PC-3 (cell line): ENCODE data around the gene CMTM7. TPM values are rescaled to one million over a fixed set of nuclear protein-coding genes. Genes with fewer than 3 reads are reported as not detected.

ENCODE experiments used
- ATAC-seq: fragments of 200-7000 bp; cut with Tn5 transposase; 2 replicates; pipeline ENCODE4 v1.9.1; 2020; ENCODE audit warnings: mild to moderate bottlenecking, moderate library complexity
- BruUV-seq: library from RNA; stranded (reverse); fragments of 400-500 nt; replicated peaks from 2 replicates; lab custom pipeline; 2021; lab: Mats Ljungman, UMichigan
- CTCF ChIA-PET: fragments of 300-600 bp; sonication (Branson Sonifier 250); formaldehyde crosslinking; loops from one replicate; lab custom pipeline; 2022; ENCODE audit warnings: antibody characterized with exemption; lab: Charles Lee
- POLR2A ChIA-PET: fragments of 300-600 bp; sonication (Branson Sonifier 250); formaldehyde crosslinking; loops from one replicate; lab custom pipeline; 2022; ENCODE audit warnings: antibody characterized with exemption; ENCODE audit not compliant: unreplicated experiment; lab: Charles Lee
- DNase-seq: peaks from one replicate; pipeline ENCODE4 v3.0.0-alpha.2; 2015
- H2AFZ ChIP-seq: fragments of 300-600 bp; sonication (generic); 2 replicates; pipeline ENCODE4 v1.6.0; 2016; ENCODE audit warnings: antibody characterized with exemption, low read length
- H3F3A ChIP-seq: fragments of 300-600 bp; sonication (generic); one replicate; pipeline ENCODE4 v1.6.0; 2017; ENCODE audit warnings: antibody characterized with exemption, low read length, control low read depth, mild to moderate bottlenecking; ENCODE audit not compliant: unreplicated experiment
- H3K27ac ChIP-seq: fragments of 300-600 bp; sonication (generic); 2 replicates; pipeline ENCODE4 v1.5.1; 2016; ENCODE audit warnings: mild to moderate bottlenecking, low read length
- H3K27me3 ChIP-seq: fragments of 300-600 bp; sonication (generic); 2 replicates; pipeline ENCODE4 v1.6.1; 2016; ENCODE audit warnings: low read length, mixed read lengths
- H3K36me3 ChIP-seq: fragments of 300-600 bp; sonication (generic); 2 replicates; pipeline ENCODE4 v1.6.1; 2016; ENCODE audit warnings: low read depth, mixed run types, low read length, mixed read lengths
- H3K4me1 ChIP-seq: fragments of 300-600 bp; sonication (generic); 2 replicates; pipeline ENCODE4 v1.5.1; 2016; ENCODE audit warnings: low read length; ENCODE audit not compliant: insufficient read depth
- H3K4me2 ChIP-seq: fragments of 300-600 bp; sonication (generic); 2 replicates; pipeline ENCODE4 v1.6.0; 2016; ENCODE audit warnings: low read length
- H3K4me3 ChIP-seq: fragments of 300-600 bp; sonication (generic); 2 replicates; pipeline ENCODE4 v1.5.1; 2016; ENCODE audit warnings: mild to moderate bottlenecking, low read length, mixed read lengths
- H3K79me2 ChIP-seq: fragments of 300-600 bp; sonication (generic); 2 replicates; pipeline ENCODE4 v1.6.1; 2017; ENCODE audit warnings: low read length, mixed read lengths
- H3K9ac ChIP-seq: fragments of 300-600 bp; sonication (generic); 2 replicates; pipeline ENCODE4 v1.6.0; 2016; ENCODE audit warnings: mild to moderate bottlenecking, low read length
- H3K9me2 ChIP-seq: fragments of 300-600 bp; sonication (generic); replicated peaks from 2 replicates; pipeline ENCODE4 v1.6.1; 2016; ENCODE audit warnings: mixed run types, low read length, mixed read lengths
- H3K9me3 ChIP-seq: fragments of 300-600 bp; sonication (generic); 2 replicates; pipeline ENCODE4 v1.6.1; 2016; ENCODE audit warnings: low read length, mixed read lengths
- H4K20me1 ChIP-seq: fragments of 300-600 bp; sonication (generic); 2 replicates; pipeline ENCODE4 v1.6.1; 2016; ENCODE audit warnings: low read length, mixed read lengths
- CTCF ChIP-seq: fragments of 300-600 bp; sonication (generic); conservative IDR thresholded peaks from 2 replicates; pipeline ENCODE4 v1.5.1; 2017; ENCODE audit warnings: antibody characterized with exemption, low read depth, mild to moderate bottlenecking, low read length
- EZH2 ChIP-seq: fragments of 300-600 bp; sonication (generic); IDR thresholded peaks from one replicate; pipeline ENCODE4 v1.6.1; 2017; ENCODE audit warnings: antibody characterized with exemption, mild to moderate bottlenecking, low read length; ENCODE audit not compliant: unreplicated experiment
- EZH2phosphoT487 ChIP-seq: fragments of 300-600 bp; sonication (generic); IDR thresholded peaks from 2 replicates; pipeline ENCODE4 v1.6.1; 2018; ENCODE audit warnings: mild to moderate bottlenecking, antibody characterized with exemption, low read length, borderline replicate concordance
- intact Hi-C: fragments of 100-400 bp; cut with micrococcal nuclease; formaldehyde crosslinking; loops from 2 replicates; pipeline ENCODE4 v1.9.0; 2023
- total RNA-seq: library from RNA; depleted of rRNA; stranded (reverse); fragments of >200 nt; gene quantifications from 2 replicates; pipeline ENCODE4 v1.2.3, GENCODE V29; 2014

CMTM7 gene
- total RNA-seq, 1 experiment from 2014 or later: 37.1 TPM

GRCh38 chr3:32401556-32402081 lies 10.0 kb downstream of the CMTM7 start:
- BruUV-seq: no TSS peak
- peak; percentile 87 for DNase-seq
- Histone ChIP-seq H3F3A (peaks cover 5% of the 10 kb centered on the region), H3K4me1 (peaks cover 23% of the 10 kb centered on the region), H3K79me2 (peaks cover 96% of the 10 kb centered on the region), H3K9me2 (no peaks in the 10 kb centered on the region), H3K27ac (peak overlapping the region; percentile 90), H3K9ac (peak overlapping the region; percentile 78), H4K20me1 (peaks cover 17% of the 10 kb centered on the region; the same call in 1 of the 2 replicates), H3K9me3 (no peaks in the 10 kb centered on the region), H3K36me3 (peaks cover 9% of the 10 kb centered on the region; the same call in 1 of the 2 replicates), H3K27me3 (no peaks in the 10 kb centered on the region), H3K4me3 (peak overlapping the region; percentile 61), H2AFZ (peak overlapping the region; percentile 58), H3K4me2 (peak overlapping the region; percentile 87)
- TF ChIP-seq CTCF (0 out of 2 replicates have a peak, but pooled peaks have one; percentile 8), EZH2phosphoT487 (peak; percentile 83), EZH2 (no peak)
- POLR2A ChIA-PET: no interaction called here
- CTCF ChIA-PET: no interaction called here
- intact Hi-C loops: loop anchor here (1.0 kb wide), 2 partner anchors 10 to 21 kb away; partner anchors contain the start of gene CMTM7
- ATAC-seq: peak; percentile 82

- no peaks in the 10 kb centered on the region for H3K9me3 ChIP-seq
- no peak overlapping the region for H3K9ac ChIP-seq
- peaks cover 23% of the 10 kb centered on the region for H3K4me1 ChIP-seq
- TF ChIP-seq EZH2phosphoT487 (no peak), CTCF (no peak), EZH2 (no peak)
- H3K4me3 ChIP-seq: no peak overlapping the region
- peaks cover 8% of the 10 kb centered on the region; the same call in 1 of the 2 replicates for H4K20me1 ChIP-seq
- ChIA-PET CTCF (interaction anchor here (0.5 kb wide), 1 partner anchor 64 kb away, joined by 4 read pairs; no protein-coding TSS in a partner anchor), POLR2A (no interaction called here)
- H3K27ac ChIP-seq: no peak overlapping the region
- no TSS peak for BruUV-seq
- no peak overlapping the region for H3K4me2 ChIP-seq
- intact Hi-C loops: no loop called here
- no peaks in the 10 kb centered on the region for H3K9me2 ChIP-seq
- peaks cover 5% of the 10 kb centered on the region for H3F3A ChIP-seq
- H2AFZ ChIP-seq: no peak overlapping the region
- no peak for ATAC-seq
- H3K79me2 ChIP-seq: peaks cover 96% of the 10 kb centered on the region
- peaks cover 9% of the 10 kb centered on the region; the same call in 1 of the 2 replicates for H3K36me3 ChIP-seq
- no peak for DNase-seq
- H3K27me3 ChIP-seq: no peaks in the 10 kb centered on the region
Measured at GRCh38 chr3:32403663-32404062, 12.0 kb downstream of the CMTM7 start.

- no peak overlapping the region for H3K4me3 ChIP-seq
- H3F3A ChIP-seq: peaks cover 5% of the 10 kb centered on the region
- TF ChIP-seq CTCF: no peak
- no peak overlapping the region for H3K9ac ChIP-seq
- H3K4me2 ChIP-seq: no peak overlapping the region
- 0 out of 2 replicates have a peak, but pooled peaks cover 4% of the 10 kb centered on the region for H4K20me1 ChIP-seq
- DNase-seq: no peak
- H3K27me3 ChIP-seq: no peaks in the 10 kb centered on the region
- no peaks in the 10 kb centered on the region for H3K9me3 ChIP-seq
- intact Hi-C loops: no loop called here
- ATAC-seq: no peak
- no peak overlapping the region for H3K27ac ChIP-seq
- ChIA-PET POLR2A (no interaction called here), CTCF (no interaction called here)
- H2AFZ ChIP-seq: no peak overlapping the region
- H3K9me2 ChIP-seq: no peaks in the 10 kb centered on the region
- peaks cover 17% of the 10 kb centered on the region for H3K4me1 ChIP-seq
- peaks cover 9% of the 10 kb centered on the region; the same call in 1 of the 2 replicates for H3K36me3 ChIP-seq
- peaks cover 96% of the 10 kb centered on the region for H3K79me2 ChIP-seq
- BruUV-seq: no TSS peak
Measured at GRCh38 chr3:32404714-32405113, 13.1 kb downstream of the CMTM7 start.
